GM19467 (cell line): ENCODE results near the gene ST6GALNAC1.

Experiments
- ATAC-seq: cut with Tn5 transposase; IDR thresholded peaks from one replicate; pipeline ENCODE4 v1.9.1; 2021; ENCODE audit warnings: mild to moderate bottlenecking, moderate library complexity; ENCODE audit not compliant: unreplicated experiment

ST6GALNAC1 gene, protein sequence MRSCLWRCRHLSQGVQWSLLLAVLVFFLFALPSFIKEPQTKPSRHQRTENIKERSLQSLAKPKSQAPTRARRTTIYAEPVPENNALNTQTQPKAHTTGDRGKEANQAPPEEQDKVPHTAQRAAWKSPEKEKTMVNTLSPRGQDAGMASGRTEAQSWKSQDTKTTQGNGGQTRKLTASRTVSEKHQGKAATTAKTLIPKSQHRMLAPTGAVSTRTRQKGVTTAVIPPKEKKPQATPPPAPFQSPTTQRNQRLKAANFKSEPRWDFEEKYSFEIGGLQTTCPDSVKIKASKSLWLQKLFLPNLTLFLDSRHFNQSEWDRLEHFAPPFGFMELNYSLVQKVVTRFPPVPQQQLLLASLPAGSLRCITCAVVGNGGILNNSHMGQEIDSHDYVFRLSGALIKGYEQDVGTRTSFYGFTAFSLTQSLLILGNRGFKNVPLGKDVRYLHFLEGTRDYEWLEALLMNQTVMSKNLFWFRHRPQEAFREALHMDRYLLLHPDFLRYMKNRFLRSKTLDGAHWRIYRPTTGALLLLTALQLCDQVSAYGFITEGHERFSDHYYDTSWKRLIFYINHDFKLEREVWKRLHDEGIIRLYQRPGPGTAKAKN

DNA sequence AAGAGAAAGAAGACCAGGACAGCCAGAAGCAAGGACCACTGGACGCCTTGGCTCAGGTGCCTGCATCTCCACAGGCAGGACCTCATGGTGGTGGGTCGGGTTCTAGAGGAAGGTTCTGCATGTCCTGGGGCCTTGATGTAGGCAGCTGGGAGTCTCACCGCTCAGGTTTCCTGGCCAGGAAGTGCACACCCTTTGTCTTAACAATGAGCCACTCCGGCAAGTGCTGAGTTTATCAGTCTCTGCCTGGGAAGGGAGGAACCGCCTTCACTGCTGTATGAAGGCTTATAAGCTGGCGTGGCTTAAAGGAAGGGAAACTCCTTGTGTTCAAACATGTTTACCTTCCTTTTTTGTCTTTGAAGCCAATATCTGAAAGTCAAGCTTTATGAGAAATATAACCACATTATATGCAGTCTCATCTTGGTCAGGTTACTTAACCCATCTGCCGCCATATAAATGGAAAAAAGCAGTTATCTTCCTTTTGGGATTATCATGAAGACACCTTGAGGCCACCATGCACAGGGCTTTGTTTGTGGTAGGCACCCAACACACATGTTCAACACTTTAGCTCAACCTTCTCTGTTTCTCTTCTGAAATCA, at the start of gene ST6GALNAC1:
TSS of gene ST6GALNAC1 (minus strand) at position 205 of the 596 bp plus-strand sequence. CDS start at position 86, 119 bp downstream.
- ATAC-seq, result no peak

DNA sequence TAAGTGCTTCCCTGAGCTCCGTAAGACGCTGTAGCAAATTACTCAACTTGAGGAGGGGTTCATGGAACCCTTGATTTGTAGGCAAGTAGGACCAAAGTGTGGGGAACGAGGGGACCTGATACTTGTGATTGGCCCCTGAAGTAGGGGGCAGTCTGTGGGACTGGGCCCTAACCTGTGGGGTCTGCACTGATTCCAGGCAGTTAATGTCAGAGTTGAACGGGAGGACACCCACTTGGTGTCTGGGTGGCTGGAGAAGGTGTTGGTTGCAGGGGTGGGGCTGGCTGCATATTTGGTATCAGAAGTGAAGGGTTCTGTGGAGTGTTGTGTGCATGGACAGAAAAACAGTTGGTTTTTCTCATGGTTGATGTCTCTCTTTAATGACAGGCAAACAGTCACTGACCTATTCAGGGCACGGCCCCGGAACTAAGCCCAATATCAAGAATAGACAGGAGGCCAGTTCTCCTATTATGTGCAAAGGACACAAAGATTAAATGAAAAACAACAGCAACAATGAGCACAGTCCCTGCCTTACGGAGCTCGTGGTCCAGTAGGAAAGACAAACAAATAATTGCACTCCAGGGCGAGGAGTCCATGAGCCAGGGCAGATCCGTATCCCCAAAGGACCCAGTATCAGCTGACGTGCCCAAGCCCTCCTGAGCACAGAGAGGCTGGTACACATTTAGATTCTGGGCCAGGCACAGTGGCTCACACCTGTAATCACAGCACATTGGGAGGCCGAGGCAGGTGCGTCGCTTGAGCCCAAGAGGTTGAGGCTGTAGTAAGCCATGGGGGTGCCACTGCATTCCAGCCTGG, 48.0 kb upstream of the ST6GALNAC1 start:
- no peak for ATAC-seq

DNA sequence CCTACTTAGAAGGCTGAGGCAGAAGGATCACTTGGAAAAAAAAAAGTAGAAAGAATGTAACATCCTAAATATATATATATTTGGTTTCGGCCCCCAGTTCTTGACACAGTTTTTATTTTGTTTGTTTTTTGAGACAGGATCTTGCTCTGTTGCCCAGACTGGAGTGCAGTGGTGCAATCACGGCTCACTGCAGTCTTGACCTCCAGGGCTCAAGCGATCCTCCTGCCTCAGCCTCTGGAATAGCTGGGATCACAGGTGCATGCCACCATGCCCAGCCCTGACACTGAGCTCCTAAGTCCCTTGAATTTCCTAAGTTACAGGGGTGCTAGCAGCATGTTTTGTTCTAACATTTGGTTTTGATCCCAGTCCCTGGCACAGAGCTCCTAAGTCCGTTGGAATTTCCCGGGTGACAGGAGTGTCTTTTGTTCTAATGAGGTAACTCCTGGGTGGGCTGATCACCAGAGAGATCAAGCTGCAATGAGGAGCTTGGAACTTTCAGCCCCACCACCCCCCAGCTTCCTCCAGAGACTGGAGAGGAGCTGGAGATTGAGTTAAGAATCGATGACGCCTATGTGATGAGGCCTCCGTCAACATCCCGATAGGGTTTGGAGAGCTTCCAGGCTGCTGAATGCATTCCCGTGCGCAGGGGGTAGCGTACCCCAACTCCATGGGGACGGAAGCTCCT, 47.2 kb upstream of the ST6GALNAC1 start:
- ATAC-seq, result no peak

DNA sequence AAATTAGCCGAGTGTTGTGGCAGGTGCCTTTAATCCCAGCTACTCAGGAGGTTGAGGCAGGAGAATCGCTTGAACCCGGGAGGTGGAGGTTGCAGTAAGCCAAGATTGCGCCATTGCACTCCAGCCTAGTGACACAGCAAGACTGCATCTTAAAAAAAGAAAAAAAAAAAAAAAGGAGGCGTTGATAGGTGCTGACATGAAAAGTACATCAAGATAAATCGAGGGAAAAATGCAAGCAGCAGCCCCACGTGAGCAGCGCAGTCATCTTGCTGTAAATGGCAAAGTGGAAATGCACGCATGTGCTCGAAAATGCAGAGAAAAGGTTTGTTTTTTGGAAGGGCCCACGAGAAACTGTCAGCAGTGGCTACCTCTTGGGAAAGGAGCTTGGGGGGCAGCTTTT, 46.3 kb upstream of the ST6GALNAC1 start:
- no peak for ATAC-seq

DNA sequence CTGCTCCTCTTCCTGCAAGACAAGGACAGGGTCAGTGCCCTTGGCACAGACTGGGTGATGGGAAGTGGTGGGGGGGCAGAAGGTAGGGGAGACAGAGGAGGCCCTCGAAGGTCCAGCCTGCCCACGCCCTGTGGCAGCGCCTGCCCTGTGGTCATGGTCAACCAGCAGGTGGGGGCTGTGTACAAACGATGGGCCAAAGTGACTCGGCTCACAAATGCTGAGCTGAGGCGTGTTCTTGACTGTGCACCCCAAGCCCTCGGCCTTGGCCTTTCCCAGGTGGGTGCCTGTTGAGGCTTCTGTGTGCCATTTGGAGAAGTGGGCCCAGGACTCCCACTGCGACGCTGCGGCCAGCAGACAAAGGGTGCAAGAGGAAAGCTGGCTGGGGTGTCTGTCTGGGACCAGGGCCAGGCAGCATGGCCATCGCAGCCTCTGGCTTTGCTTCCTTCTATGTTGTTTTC, 44.6 kb upstream of the ST6GALNAC1 start:
- no peak for ATAC-seq

DNA sequence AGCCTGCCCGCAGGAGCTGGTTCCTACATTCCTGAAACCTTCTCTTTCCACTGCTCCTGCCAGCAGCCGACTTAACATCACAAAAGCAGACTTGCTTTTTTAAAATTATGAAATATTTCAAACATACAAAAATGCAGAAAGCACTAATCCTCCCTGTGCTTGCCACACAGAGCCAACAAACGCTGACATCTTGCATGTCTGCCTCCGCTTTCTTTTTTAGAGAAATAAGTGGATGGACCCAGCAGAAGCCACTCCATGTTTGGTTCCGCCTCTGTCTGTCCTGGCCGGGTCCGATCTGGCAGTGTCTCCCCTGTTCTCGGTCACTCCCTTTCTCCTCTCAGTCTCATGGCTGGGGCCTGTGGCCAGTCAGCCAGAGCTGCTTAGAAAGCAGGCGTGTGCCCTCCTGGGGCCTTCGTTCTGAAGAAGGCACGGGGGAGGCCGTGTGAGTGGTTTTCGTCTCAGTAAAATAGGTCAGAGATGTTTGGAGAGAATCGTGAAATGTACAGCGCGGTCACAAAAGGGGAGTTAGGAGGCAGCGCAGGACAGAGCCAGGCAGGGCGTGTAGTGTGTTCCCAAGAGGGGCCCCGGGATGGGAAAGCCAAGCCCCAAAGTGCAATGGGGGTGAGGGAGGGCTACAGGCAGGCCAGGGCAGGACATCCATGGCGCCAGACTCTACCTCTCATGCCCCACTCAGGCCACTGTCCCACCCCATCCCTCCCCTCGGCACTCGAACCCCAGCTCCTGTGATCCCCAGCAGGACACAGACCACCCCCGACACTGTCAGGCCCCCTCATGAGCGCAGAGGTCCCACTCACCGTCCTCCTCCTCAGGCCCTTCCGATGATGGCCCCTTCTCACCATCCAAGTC, 44.0 kb upstream of the ST6GALNAC1 start:
- no peak for ATAC-seq

DNA sequence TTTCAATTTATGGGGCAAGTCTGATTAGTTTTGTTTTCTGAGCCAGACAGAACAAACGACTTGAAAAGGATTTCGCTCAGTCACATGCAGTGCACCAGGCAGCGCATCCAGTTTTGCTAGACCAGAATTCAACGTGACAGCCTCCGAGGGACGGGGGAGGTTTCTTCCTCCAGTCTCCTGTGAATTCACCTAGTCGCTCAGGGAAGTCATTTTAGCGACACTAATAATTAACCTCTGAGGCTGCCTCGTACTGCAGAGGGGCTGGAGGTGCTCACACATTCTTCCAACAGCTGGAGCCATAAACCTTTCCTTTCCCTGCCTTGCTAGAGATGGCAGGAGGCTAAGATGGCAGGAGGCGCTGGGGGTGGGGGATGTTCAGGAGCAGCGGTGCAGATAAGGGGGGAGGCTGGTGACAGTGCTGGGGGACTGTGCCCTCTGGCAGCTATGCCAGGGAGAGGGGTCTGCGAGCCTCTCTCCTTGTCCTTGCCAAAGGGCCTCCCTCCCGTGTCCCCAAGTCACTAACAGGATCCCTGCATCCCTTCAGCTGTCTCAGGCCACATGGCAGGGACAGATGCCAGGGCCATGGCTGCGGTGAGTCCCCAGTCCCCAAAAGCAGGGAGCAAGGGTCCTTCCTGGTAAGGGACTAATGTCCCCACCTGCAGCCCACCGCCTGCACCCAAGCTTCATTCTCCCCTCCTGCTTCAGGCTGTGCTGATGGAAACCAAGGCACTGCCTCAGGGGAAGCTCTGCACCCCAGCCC, 43.2 kb upstream of the ST6GALNAC1 start:
- ATAC-seq, result no peak

DNA sequence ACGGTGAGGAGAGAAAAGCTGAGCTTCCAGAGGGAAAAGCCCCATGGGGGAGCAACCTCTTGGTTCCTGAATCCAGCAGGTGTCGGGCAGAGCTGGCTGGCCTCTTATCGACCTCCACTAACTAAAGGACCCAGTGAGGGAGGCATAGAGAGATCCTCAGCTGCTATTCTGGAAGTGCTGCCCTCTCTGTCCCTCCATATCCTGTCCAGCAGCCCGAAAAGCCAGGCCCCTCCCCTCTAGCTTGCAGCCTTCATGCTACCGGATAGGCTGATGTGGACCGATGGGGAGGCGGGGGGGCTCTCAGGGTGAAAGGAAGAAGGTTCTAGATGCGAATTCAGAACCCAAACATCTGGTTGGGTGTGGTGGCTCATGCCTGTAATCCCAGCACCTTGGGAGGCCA, 42.3 kb upstream of the ST6GALNAC1 start:
- no peak for ATAC-seq

DNA sequence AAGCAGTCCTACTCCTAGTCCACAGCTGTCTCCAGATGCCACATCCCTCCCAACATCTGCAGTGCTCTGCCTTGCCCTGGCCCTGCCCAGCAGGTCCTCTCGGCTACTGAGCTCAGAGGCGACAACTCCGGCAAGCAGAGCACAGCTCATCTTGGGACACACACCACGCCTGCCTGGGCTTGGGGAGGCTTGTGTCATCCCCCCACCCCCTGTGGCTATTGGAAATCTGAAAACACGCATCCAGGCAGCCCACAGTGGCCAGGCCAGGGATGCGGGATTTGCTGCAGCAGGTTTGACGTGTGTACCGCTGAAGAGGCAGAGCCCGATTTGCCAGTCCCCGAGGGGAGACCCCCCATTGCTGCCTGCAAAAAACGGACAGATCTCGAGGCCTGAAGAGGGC, 41.8 kb upstream of the ST6GALNAC1 start:
- no peak for ATAC-seq

DNA sequence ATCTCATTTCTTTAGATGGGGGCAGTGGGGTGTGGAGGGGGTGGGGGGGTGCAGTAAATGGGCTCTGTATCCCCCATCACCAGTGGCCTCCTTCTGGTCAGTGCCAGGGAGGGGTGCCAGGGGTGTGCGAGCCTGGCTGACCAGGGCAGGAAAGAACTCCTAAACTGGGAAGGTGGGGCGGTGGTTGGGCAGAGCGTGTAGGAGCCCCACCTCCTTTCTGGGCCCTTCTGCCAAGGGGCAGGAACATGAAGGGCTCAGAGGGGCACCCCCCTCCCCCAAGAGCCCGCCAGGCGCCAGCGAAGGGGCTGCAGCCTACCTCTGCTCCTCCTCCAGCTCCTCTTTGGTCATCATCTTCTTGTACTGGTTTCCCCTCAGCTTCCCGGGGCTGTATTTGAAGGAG, 41.2 kb upstream of the ST6GALNAC1 start:
- ATAC-seq, result no peak

DNA sequence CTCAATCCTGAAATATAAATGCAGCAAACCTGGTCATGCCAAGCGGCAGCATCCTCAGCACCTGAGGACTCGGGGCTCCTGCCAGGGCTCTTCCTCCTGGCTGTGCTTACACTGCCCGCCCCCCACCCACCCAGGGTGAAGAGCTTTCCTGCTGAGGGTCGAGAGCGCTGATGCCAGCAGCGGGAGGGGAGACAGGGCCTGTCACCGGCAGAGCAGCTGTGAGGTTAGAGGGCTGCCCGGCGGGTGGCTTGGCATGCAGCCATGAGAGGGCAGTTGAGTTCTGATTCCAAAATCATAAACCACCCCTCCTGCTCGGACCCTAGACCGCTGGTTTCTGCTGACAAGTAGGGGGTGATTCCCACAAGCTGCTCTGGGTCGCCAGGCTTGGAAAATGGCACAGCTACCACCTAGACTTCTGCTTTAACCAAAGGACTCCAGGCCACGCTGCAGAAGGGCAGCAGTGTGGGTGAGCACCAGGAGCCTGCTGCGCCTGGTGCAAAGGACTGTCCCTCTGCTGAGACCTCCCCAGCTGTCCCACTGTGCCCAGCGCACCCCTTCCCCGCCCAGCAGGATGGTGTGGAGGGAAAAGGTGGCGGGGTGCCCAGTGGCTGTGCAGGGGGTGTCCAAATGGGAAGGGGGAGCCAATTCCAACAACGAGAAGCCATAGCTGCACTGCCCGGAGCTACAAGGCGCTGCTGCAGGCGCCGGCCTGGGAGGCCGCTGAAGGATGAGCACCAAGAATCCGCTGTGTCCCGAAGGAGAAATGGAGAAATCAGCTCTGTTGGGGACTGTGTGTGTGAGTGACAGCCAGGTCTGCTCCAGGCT, 40.6 kb upstream of the ST6GALNAC1 start:
- no peak for ATAC-seq

DNA sequence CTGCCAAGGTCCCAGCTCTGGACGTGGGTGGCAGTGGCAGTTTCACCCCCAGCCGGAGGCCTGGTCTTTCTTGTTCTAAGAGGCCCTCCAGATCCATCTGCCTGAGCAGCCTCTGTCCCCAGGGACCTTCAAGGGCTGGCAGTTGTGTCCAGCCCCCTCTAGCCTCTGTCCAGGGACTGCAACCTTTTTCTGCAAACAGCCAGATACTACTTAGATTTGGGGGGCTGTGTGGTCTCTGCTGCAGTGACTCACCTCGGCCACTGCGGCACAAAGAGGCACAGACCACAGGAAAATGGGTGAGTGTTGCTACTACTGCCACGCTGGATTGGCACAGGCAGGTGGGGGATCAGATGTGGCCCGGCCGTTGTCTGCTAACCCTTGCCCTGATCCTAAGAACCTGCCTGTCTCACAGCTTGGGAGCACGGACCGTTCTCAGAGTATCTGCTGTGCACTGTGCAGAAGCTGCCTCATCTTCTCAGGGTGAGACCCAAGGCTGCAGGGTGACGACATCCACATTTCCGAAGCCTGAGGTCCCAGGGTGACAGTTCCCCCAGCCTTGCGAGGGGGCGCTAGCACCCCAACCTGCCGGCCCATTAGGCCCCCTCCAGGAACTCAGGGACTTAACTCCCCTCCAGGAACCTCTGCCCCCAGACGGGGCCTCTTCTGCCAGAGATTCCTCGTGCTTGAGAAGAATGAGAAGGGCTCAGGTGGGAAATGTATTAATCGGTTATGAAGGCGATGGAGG, 39.6 kb upstream of the ST6GALNAC1 start:
- ATAC-seq, result no peak

DNA sequence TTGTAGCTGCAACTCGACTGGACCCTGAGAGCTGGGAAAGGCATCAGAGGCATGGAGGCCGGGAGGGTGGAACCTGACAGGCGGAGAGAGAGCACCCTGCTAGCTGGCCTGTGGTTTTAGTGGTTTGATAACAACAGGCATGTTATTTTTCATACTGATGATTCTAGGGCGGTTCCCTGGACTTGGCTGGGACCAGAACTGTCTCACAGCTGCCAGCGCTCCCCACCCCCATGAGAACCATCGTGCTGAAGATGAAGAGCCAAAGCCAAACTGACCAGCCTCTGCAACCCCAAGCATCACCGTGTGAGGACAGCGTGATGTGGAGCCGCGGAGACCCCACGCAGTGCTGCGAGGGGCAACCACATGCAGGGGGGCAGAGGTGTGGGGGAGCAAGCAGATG, 38.7 kb upstream of the ST6GALNAC1 start:
- no peak for ATAC-seq

DNA sequence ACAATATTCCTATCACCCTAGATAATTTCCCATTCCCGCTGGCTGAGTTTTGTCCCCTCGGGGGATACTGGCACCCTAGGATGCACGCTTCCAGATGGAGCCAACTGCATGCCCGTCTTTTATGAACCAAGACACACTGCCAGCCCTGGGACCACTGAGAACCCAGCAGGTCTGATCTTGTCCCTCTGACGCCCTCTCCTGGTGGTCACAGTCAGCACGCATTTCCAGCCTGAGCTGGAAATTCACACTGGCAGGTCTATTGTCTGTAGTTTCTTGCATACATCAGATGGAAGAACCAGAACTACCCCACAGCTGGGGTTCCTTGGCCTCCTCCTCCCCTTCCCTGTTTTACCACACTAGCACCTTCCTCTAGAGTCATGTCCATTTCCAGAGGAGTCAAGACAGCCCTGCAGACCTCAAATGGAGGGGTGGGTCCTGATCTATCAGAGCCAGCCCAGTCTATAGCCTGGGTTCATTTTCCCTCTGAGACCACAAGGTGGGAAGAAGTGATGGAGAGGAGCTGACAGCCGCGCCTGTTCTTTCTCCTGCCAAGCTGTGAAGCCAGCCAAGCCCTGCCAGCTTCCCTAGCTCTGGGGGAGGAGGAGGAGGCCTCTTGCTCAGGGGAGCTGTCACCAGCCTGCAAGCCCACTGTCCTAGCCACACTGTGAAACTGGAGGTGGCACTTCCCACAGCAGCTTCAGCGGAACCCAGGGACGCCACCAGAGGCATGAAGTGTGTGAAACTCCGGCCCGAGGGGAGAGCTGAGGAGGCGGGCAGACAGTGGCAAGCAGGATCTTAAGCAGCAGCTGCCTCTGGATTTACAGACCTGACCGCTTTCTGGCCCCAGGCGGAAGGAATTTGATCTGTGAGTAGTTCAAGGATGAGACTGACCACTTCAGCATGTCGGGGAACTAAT, 37.9 kb upstream of the ST6GALNAC1 start:
- no peak for ATAC-seq

DNA sequence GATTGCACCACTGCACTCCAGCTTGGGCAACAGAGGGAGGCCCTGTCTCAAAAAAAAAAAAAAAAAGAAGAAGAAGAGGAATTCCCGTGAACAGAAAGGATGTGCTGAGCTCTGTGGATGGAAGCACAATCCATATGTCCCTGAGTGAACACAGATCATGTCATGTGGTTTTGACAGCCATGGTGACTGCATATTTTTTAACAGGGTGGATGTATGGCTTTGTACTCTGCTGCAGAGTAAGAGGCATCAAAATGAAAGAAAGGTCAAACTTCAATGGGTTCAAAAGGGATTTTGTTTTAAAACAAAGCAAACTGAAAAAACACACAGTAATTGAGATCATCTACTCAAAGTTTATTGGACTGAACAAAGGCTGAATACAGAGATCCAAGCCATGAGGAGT, 35.7 kb upstream of the ST6GALNAC1 start:
- no peak for ATAC-seq

DNA sequence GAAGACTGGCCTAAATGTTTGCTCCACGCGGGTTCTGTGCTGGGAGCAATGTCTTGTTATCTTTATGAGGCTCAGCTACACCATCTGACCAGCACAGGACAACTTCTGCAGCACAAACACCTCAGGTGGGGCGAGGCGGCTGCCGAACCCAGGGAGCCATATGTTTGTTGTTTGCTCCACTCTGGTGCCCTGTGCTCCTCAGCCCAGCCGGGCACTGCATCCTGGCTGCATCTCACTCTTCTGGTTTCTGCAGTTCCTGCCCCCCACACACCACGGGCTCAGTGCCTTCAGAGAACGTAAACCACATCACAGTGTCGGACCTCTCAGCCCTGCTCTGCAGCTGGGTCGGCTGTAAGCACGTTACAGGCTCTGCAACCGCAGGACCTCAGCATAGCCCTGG, 34.8 kb upstream of the ST6GALNAC1 start:
- ATAC-seq, result no peak
